Measurements from ENCODE around the gene PDE11A. TPM values are rescaled to one million over a fixed set of nuclear protein-coding genes. Genes with fewer than 3 reads are reported as not detected.

Gene PDE11A
- total RNA-seq, 2 experiments from 2014 or later: not detected

- Histone ChIP-seq H3K36me3 (ENCODE audit: insufficient read depth, low read length) (no peaks in the 10 kb centered on the region), H3K4me3 (ENCODE audit: low read length) (no peak overlapping the region), H3K27me3 (ENCODE audit: control insufficient read depth in 1 of 2, insufficient read depth in 2 of 2, low read length in 2 of 2) (no peaks in the 10 kb centered on the region), H3K9me3 (ENCODE audit: control insufficient read depth in 1 of 2, insufficient read depth in 1 of 2, low read length in 2 of 2) (peaks cover 0 to 3% of the 10 kb centered on the region in 2 experiments), H3K27ac (ENCODE audit: low read depth in 1 of 2, low read length in 2 of 2) (no peak overlapping the region), H3K4me1 (ENCODE audit: insufficient read depth, low read length) (no peaks in the 10 kb centered on the region)
- ChIA-PET CTCF (interaction anchor here (0.6 kb wide), 1 partner anchor 822 kb away, joined by 3 read pairs; no protein-coding TSS in a partner anchor), POLR2A (no interaction called here)
- ATAC-seq (ENCODE audit: poor library complexity): no peak
- DNase-seq: peak in 4 of 14 experiments; percentile 0 to 14 (median 7)
- Mint-ChIP-seq H3K27ac (no peak overlapping the region), H3K4me3 (no peak overlapping the region), H3K9me3 (no peaks in the 10 kb centered on the region), H3K27me3 (no peaks in the 10 kb centered on the region), H3K4me1 (ENCODE audit: low read depth) (no peaks in the 10 kb centered on the region), H3K36me3 (ENCODE audit: low read depth) (no peaks in the 10 kb centered on the region)
- intact Hi-C loops (cut with DNase I, micrococcal nuclease): no loop called here
- peak; percentile 52 for TF ChIP-seq CTCF (IDR thresholded peaks at IDR 0.05)
Measured at GRCh38 chr2:177983183-177983788, 89.3 kb downstream of the PDE11A start.

- Mint-ChIP-seq H3K4me1 (ENCODE audit: low read depth) (no peaks in the 10 kb centered on the region), H3K27me3 (peaks cover 1% of the 10 kb centered on the region), H3K9me3 (no peaks in the 10 kb centered on the region), H3K27ac (no peak overlapping the region), H3K36me3 (ENCODE audit: low read depth) (no peaks in the 10 kb centered on the region), H3K4me3 (no peak overlapping the region)
- no peaks in the 10 kb centered on the region for H3K27me3 ChIP-seq (ENCODE audit: control insufficient read depth in 1 of 2, insufficient read depth in 2 of 2, low read length in 2 of 2)
- intact Hi-C loops (cut with DNase I, micrococcal nuclease): no loop called here
- TF ChIP-seq CTCF (IDR thresholded peaks at IDR 0.05): no peak
- ChIA-PET POLR2A (no interaction called here), CTCF (no interaction called here)
- no peaks in the 10 kb centered on the region for H3K36me3 ChIP-seq (ENCODE audit: insufficient read depth, low read length)
- H3K4me3 ChIP-seq (ENCODE audit: low read length): no peak overlapping the region
- no peaks in the 10 kb centered on the region for H3K9me3 ChIP-seq (ENCODE audit: control insufficient read depth in 1 of 2, insufficient read depth in 1 of 2, low read length in 2 of 2)
- DNase-seq (no peak), ATAC-seq (ENCODE audit: poor library complexity) (no peak)
- H3K27ac ChIP-seq (ENCODE audit: low read depth in 1 of 2, low read length in 2 of 2): no peak overlapping the region
- no peaks in the 10 kb centered on the region for H3K4me1 ChIP-seq (ENCODE audit: insufficient read depth, low read length)
Measured at GRCh38 chr2:177972782-177973181, 99.8 kb downstream of the PDE11A start.

GRCh38 chr2:177972123-177972522, 100.5 kb downstream of the PDE11A start:
- Mint-ChIP-seq H3K27ac (no peak overlapping the region), H3K27me3 (peaks cover 6% of the 10 kb centered on the region), H3K9me3 (no peaks in the 10 kb centered on the region), H3K4me3 (no peak overlapping the region), H3K36me3 (ENCODE audit: low read depth) (no peaks in the 10 kb centered on the region), H3K4me1 (ENCODE audit: low read depth) (no peaks in the 10 kb centered on the region)
- no peak overlapping the region for H3K4me3 ChIP-seq (ENCODE audit: low read length)
- no peaks in the 10 kb centered on the region for H3K27me3 ChIP-seq (ENCODE audit: control insufficient read depth in 1 of 2, insufficient read depth in 2 of 2, low read length in 2 of 2)
- H3K4me1 ChIP-seq (ENCODE audit: insufficient read depth, low read length): no peaks in the 10 kb centered on the region
- H3K27ac ChIP-seq (ENCODE audit: low read depth in 1 of 2, low read length in 2 of 2): no peak overlapping the region
- POLR2A ChIA-PET: no interaction called here
- no peaks in the 10 kb centered on the region for H3K9me3 ChIP-seq (ENCODE audit: control insufficient read depth in 1 of 2, insufficient read depth in 1 of 2, low read length in 2 of 2)
- CTCF ChIA-PET: no interaction called here
- ATAC-seq (ENCODE audit: poor library complexity) (no peak), DNase-seq (no peak)
- no peaks in the 10 kb centered on the region for H3K36me3 ChIP-seq (ENCODE audit: insufficient read depth, low read length)
- no peak for TF ChIP-seq CTCF (IDR thresholded peaks at IDR 0.05)
- intact Hi-C loops (cut with DNase I, micrococcal nuclease): no loop called here
